HuH-7 (cell line): ENCODE data around the gene HAX1.
"Not testable (repeated sequence)": the region's sequence is repeated elsewhere in the genome, so short reads cannot be mapped to it uniquely, and the experiment has no call there.

Experiments used
- DNase-seq: peaks from one replicate; pipeline ENCODE4 v3.0.0; 2011; ENCODE audit warnings: low spot score

The HAX1 gene

DNA sequence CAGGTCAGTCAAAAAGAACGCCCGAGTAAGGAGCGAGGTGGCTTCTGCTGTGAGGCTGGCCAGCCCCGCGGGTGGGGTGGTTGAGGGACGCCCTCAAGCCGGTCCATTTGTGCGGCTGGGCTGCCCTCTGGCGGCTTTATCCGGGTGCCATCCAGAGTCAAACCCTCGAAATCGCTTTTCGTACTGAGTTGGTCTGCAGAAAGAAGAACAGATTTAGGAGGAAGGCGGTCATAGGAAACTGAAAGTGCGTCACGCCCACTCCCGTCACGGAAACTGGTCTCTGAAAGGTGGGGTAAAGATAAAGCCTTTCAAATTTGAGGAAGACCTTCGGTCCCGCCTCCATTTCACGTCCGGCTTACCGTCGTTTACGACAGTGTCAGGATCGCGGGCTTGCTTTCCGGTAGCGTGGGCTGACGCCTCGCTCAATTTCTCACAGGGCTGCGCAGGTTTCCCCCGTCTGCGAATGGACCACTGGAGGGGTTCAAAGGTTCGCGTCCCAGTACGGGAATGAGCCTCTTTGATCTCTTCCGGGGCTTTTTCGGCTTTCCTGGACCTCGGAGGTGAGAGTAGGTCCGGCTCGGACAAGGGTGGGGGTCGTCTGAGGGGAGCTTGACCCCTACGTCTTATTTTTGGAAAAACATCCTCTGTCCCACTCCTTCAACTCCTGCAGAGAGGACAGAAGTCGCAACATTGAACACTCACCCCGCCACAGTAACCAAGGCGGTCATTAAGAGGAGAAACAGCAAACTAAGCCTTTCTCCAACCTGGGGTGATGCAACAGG lies at the start of gene HAX1:
HAX1 (plus strand) TSS at position 413 of the 782 bp plus-strand sequence; CDS start at position 508, 95 bp downstream.
- DNase-seq = peak; percentile 89

- no peak for DNase-seq
Observed at GRCh38 chr1:154222918-154223317, 49.5 kb upstream of the HAX1 start.

DNA sequence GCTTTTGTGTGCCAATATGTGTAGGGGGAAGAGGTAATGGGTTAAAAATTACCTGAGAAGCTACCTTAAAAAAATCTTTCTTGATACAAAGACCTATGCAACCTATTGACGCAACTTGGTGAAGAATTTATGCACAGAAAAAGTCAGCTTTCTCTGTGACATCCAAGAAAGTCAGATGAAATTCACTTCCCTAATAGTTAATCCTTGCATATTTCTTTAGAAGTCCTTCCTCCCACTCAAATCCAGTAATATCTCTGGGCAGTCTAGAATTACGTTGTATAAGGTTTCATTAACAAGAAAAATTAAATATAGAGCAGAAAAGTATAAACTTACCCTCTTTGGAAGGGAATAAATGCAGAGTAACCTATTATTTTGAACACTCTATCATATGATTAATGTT lies 48.8 kb upstream of the HAX1 start:
- DNase-seq = no peak

DNA sequence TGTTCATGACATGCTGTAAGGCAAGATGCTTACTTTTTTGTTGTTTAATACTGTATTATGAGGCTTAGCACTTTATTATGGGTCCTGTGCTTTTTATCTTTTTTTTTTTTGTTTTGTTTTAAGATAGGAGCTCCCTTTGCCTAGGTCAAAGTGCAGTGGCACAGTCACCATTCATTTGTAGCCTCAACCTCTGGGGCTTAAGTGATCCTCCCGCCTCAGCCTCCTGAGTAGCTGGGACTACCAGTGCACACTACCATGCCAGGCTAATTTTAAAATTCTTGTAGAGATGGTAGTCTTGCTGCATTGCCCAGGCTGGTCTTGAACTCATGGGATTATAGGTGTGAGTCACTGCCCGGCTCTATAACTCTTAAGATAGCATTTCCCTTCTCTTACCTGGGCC lies 47.1 kb upstream of the HAX1 start:
- DNase-seq = no peak

- not testable (repeated sequence) for DNase-seq
Observed at GRCh38 chr1:154231112-154231511, 41.3 kb upstream of the HAX1 start.

DNA sequence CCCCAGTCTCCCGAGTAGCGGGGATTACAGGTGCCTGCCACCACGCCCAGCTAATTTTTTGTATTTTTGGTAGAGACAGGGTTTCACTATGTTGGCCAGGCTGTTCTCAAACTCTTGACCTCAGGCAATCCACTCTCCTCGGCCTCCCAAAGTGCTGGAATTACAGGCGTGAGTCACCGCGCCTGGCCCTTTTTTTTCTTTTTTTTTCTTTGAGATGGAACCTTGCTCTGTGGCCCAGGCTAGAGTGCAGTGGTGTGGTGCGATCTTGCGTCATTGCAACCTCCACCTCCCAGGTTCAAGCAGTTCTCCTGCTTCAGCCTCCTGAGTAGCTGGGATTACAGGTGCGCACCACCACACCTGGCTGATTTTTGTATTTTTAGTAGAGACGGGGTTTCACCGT lies 39.3 kb upstream of the HAX1 start:
- DNase-seq = not testable (repeated sequence)

GRCh38 chr1:154236855-154237254 lies 35.6 kb upstream of the HAX1 start:
- DNase-seq = no peak

DNA sequence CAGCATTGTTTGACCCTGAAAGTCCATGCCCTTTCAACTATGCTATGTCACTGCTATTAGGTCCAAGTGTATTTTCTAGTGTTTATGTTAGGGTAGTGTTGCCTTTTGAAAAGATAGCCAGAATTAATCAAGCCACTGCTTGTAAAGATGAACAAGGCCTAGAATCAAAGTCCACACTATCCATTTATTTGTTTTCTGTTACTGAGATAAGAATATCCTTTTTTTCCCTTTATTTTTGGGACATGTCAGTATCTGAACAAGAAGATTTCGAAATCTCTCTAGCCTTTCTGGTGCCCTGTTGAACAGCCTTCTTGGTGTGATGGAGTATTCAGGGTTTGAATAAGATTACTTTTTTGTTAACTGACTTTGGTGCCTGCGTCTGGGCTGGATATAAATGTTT lies 35.0 kb upstream of the HAX1 start:
- peak; percentile 30 for DNase-seq

- no peak for DNase-seq
Observed at GRCh38 chr1:154237880-154238506, 34.4 kb upstream of the HAX1 start.

DNA sequence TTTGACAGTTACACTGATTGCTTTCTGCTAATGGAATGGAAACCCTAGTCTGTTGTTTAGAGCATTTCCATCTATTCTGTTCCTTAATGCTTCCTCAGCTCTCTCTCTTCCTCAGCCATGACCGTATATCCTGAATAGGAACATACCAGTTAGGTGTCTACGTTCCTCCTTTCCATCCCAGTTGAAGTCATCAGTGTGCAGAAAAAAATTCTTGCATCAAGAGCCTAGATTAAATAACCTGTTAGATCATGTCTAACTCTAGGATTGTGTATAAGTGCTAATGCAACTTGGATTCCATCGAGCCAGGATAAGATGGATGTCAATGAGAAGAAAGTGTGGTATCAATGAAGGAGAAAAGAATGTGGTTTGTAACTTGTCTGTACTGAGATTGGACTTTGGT lies 32.9 kb upstream of the HAX1 start:
- no peak for DNase-seq

GRCh38 chr1:154240294-154240833 lies 32.1 kb upstream of the HAX1 start:
- DNase-seq = no peak

DNA sequence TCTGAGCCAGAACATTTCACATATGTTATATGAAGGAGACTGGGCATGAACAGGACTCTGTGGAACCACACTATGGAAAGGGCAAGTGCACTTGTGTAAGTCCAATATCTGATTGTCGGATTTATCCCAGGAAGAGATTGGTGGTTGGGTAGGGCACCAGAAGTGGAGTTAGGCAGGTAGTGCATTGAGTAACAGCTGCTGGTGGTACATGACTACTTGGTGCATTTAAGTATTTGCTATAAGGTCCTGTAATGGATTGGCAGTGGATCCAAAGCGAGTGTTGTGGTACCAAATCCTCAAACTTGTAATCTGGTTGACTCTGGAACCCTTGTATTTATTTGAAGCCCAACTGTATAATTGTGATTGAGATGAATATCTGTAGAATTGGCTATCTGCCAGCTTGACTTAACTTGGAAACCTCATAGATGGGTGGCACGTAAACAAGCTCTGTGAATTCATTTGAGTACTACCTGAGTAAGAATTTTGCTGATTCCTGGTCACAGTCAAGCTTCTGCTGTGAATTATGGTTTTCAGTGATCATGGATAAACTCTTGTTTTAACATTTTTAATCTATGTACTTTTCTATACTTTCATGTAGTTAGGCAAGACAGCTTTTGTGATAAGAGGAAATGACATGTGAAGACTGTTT lies 30.6 kb upstream of the HAX1 start:
- DNase-seq = no peak

DNA sequence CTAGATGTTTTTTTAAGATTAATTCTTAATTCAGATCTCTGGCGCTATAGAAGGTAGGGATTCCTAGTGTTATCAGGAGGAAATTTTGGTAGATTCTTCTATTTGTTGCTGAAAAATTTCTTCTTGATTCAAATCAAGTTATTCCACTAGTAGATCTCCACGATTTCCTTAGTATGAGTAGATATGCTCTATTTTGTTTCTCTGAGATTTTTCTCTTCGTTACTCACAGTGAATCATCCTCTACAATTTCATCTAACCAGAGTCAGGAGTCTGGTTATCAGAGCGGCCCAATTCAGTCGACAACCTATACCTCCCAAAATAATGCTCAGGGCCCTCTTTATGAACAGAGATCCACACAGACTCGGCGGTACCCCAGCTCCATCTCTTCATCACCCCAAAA lies 18.8 kb upstream of the HAX1 start:
- DNase-seq = no peak

GRCh38 chr1:154256686-154257085 lies 15.7 kb upstream of the HAX1 start:
- DNase-seq = no peak

DNA sequence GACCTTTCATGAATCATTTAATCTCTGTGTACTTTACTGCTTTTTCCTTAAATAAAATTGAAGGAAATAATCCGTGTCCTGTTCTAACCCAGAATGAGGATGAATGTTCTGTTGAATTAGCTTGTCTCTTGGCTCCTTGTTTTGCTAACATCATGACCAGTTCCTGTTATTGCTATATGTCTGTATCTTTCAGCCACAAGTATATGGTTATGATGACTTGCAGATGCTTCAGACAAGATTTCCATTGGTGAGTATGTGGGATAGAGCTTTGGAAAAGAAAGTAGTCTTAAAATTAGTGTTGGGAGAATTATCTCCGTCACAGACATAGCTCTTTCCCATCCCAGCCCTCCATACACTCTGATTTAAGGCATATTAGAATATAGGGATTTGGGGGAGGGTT lies 13.6 kb upstream of the HAX1 start:
- DNase-seq = no peak

GRCh38 chr1:154260127-154260526 lies 12.3 kb upstream of the HAX1 start:
- DNase-seq = no peak

DNA sequence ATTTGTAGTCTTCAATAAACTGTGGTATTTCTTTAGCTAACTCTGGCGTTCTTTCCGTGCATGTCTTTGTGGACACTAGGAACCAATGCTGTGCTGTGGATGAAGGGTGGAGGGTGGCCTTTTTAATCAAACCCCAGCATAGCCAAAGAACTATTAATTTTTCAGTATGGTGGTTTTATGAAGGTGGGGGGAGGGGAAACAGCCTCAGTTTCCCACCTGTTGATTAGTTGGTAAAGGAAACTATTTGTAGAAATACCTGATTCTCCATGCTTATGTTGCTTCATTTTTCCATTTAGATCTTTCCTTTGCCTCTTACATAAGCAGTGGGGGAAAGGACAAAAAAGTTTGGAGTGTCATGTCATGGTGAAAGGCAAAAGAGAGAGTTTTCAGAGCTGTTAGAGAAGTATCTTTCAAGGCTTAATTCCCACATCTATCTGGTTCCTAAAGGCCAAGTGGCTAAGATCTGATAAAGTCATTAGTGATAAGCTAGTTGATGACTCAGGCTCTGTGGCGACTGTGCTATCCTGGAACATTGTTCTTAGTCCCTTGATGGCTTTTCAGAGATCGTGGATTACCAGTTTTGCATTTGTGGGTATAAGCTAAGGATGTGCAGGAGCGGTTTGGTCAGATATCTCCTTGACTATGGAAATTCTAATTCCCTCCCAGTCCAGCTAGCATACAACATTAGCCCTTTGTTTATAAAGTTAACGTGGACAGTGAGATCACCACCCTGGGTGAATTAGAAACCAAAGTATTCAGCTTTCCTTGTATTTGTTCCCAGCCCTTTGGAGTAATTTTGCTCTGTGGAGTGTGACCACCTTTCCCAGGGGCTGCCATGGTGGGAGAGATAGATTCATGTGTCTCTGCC lies 8.7 kb upstream of the HAX1 start:
- no peak for DNase-seq

GRCh38 chr1:154264454-154264853 lies 8.0 kb upstream of the HAX1 start:
- DNase-seq = no peak

DNA sequence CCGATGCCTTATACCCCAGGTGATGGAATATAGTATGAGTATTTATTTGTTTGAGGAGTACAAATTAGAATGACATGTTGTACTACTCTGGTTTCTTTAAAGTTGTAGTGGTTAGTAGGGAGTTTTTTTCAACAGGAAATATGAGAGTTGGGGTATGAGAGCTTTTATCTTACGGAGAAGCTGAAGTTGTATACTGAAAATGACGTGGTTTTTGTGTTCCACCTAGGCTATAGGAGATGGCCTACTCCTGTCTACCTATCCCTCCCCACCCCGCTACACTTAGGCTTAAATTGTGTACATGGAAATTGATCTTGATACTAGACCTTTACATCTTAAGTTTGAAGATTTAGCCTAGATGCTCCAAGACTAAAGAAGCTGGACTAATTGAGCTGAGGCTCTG lies 6.8 kb upstream of the HAX1 start:
- DNase-seq = no peak

DNA sequence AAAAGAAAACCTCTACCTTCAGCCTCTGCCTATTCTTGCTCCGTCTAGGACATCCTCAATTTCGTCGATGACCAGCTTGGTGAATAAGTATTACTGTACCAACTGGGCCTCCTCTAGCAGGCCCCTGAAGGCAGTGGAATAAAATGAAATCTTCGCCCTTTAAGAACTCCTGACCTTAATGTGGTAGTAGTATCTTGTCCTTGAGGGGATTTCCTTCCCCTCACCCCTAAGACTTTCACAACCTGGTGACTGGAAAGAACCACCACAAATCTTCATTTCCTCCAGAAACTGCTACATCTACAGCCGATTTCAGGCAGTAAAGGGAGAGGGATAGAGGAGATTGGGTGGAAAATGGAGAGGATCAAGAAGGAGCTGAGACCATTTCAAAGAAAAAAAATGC lies 1.6 kb upstream of the HAX1 start:
- no peak for DNase-seq

GRCh38 chr1:154272999-154273563 lies 652 bp downstream of the HAX1 start:
- no peak for DNase-seq

DNA sequence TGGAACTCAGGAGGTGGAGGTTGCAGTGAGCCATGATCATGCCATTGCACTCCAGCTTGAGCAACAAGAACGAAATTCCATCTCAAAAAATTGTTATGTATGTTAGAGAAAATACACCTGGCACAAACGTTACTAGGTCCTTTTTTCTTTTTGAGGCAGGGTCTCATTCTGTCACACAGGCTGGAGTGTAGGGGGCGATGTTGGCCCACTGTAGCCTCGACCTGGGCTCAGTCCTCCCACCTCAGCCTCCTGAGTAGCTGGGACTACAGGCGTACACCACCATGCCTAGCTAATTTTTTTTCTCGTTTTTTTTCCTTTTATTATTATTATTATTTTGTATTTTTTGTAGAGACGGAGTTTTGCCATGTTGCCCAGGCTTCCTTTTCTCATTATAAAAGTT lies 4.4 kb downstream of the HAX1 start:
- no peak for DNase-seq
